Astrocyte (in vitro differentiated cells and primary cell): ENCODE results near the gene COG1.

Experiments used
- EZH2 ChIP-seq: IDR thresholded peaks from 2 replicates; pipeline ENCODE4 v1.6.1; 2012; ENCODE audit warnings: mild to moderate bottlenecking, low read length, inconsistent platforms; ENCODE audit not compliant: insufficient read depth
- TF ChIP-seq, protein P1 (sequence below): IDR thresholded peaks from 2 replicates; pipeline ENCODE4 v1.5.1; 2011; ENCODE audit warnings: low read depth, mild to moderate bottlenecking, inconsistent platforms, low read length, moderate library complexity; ENCODE audit not compliant: insufficient read depth

DNA sequence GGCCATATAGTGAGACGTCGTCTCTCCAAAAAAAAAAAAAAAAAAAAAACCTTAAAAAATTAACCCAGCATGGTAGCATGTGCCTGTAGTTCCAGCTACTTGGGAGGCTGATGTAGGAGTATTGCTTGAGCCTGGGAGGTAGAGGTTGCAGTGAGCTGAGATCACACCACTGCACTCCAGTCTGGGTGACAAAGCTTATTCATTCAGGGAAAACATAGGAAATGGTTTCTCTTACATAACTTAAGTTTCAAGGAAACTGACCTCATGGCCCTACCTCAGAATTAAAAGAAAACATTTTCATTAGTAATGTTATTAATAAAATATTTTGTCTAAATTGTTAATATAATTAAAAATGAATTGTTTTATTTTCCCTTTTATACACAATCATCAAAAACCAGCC, 31.4 kb downstream of the COG1 start:
- TF ChIP-seq, protein P1, sequence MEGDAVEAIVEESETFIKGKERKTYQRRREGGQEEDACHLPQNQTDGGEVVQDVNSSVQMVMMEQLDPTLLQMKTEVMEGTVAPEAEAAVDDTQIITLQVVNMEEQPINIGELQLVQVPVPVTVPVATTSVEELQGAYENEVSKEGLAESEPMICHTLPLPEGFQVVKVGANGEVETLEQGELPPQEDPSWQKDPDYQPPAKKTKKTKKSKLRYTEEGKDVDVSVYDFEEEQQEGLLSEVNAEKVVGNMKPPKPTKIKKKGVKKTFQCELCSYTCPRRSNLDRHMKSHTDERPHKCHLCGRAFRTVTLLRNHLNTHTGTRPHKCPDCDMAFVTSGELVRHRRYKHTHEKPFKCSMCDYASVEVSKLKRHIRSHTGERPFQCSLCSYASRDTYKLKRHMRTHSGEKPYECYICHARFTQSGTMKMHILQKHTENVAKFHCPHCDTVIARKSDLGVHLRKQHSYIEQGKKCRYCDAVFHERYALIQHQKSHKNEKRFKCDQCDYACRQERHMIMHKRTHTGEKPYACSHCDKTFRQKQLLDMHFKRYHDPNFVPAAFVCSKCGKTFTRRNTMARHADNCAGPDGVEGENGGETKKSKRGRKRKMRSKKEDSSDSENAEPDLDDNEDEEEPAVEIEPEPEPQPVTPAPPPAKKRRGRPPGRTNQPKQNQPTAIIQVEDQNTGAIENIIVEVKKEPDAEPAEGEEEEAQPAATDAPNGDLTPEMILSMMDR, result no peak
- no peak for TF ChIP-seq EZH2
